Ishikawa (cell line): ENCODE results near the gene SBF2.

Source experiments
- CEBPB ChIP-seq: IDR thresholded peaks from 2 replicates; pipeline ENCODE4 v1.6.1; 2012
- CREB1 ChIP-seq: IDR thresholded peaks from 2 replicates; pipeline ENCODE4 v1.6.1; 2012; ENCODE audit warnings: low read depth
- EGR1 ChIP-seq: IDR thresholded peaks from 2 replicates; pipeline ENCODE4 v1.6.1; 2012
- EP300 ChIP-seq: IDR thresholded peaks from 2 replicates; pipeline ENCODE4 v1.6.1; 2012; ENCODE audit warnings: borderline replicate concordance
- FOXM1 ChIP-seq: IDR thresholded peaks from 2 replicates; pipeline ENCODE4 v1.6.1; 2012; ENCODE audit warnings: low read depth, borderline replicate concordance
- RAD21 ChIP-seq: IDR thresholded peaks from 2 replicates; pipeline ENCODE4 v1.6.1; 2012; ENCODE audit warnings: low read depth
- REST ChIP-seq: IDR thresholded peaks from 2 replicates; pipeline ENCODE4 v1.6.1; 2012; ENCODE audit warnings: low read depth, mild to moderate bottlenecking
- TAF1 ChIP-seq: IDR thresholded peaks from 2 replicates; pipeline ENCODE4 v1.6.1; 2012; ENCODE audit warnings: low read depth, mild to moderate bottlenecking
- TCF12 ChIP-seq: IDR thresholded peaks from 2 replicates; pipeline ENCODE4 v1.6.1; 2012; ENCODE audit warnings: low read depth
- TEAD4 ChIP-seq: IDR thresholded peaks from 2 replicates; pipeline ENCODE4 v1.6.1; 2012
- YY1 ChIP-seq: IDR thresholded peaks from 2 replicates; pipeline ENCODE4 v1.6.1; 2012; ENCODE audit warnings: low read depth

- TF ChIP-seq REST (no peak), CEBPB (no peak), EP300 (no peak), RAD21 (no peak), TCF12 (no peak), CREB1 (no peak), YY1 (no peak), TAF1 (no peak), TEAD4 (no peak), FOXM1 (no peak), EGR1 (no peak)
Measured at GRCh38 chr11:10282117-10282516, 11.9 kb downstream of the SBF2 start.
